GF-D8 (cell line): ENCODE results near the gene MRPL52.
"Not testable (repeated sequence)": the region's sequence is repeated elsewhere in the genome, so short reads cannot be mapped to it uniquely, and the experiment has no call there.

Experiments used
- DNase-seq: peaks from one replicate; lab custom pipeline; 2025; lab: John Stamatoyannopoulos, UW

Gene MRPL52

DNA sequence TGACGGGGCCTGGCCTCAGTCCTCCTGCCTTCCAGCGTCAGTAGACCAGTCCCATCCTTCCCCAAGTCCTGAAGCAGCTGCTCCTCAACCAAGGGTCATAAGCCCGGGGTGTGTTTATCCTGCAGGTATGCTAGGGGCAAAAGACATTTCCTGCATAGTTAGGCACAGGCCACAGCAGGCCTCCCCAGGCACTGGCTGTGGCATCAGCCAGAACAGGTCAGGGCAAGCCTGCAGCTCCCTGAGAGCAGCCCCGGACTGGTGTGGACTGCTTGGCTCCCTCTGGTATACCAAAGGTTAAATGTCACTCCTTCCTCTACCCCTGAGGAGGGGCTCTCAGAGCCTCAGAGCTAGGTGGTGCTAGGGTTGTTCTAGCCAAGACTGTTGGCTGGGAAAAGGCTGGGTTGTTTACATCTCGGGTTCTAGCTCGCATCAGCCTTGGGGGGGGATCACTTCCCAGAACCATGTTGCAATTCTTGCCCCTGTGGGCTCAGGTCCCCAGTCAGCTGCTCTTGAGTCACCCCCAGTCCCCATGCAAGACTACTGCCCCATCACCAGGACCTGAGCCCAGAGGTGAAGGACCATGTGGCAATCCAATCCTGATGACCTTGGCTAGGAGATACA, 9.6 kb downstream of the MRPL52 start:
- DNase-seq: no peak

DNA sequence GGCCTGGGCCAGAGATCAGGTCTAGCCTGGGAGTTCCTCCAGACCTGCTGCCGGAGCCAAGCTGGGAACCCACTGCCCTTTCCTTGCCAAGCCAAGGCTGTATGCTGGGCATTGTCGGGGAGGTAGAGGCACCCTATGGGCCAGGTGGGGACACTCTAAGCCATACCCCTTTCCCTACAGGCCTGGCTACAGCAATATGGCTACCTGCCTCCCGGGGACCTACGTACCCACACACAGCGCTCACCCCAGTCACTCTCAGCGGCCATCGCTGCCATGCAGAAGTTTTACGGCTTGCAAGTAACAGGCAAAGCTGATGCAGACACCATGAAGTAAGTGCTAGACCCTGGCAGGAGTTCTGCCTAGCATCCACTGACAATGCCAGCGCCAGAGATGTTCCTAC, 11.6 kb downstream of the MRPL52 start:
- DNase-seq: no peak

- DNase-seq: no peak
Measured at GRCh38 chr14:22841769-22842168, 12.1 kb downstream of the MRPL52 start.

- DNase-seq: no peak
Measured at GRCh38 chr14:22842211-22843122, 12.8 kb downstream of the MRPL52 start.

DNA sequence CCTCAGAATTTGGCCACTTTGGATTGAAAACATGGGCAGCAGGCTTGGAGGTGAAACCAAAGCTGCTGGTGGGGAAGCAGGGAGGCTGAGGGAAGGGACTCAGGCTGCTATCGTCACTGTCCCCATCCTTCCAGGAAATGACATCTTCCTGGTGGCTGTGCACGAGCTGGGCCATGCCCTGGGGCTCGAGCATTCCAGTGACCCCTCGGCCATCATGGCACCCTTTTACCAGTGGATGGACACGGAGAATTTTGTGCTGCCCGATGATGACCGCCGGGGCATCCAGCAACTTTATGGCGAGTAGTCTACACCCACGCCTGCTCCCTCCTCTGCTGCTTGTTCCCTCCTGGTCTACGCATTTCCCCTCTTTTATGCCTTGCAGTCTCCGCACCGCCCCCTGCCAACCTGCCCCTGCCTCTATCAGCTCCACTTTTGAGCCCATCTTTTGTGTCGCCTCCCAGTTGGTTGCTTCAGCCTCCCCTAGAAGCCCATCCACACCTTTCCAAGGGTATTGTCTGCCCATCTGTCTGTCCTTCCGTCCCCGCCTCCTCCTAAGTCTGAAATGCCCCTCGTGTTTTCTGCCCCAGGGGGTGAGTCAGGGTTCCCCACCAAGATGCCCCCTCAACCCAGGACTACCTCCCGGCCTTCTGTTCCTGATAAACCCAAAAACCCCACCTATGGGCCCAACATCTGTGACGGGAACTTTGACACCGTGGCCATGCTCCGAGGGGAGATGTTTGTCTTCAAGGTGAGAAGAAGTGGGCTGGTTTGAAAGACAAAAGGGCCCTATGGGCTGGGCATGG, 13.6 kb downstream of the MRPL52 start:
- DNase-seq: no peak

DNA sequence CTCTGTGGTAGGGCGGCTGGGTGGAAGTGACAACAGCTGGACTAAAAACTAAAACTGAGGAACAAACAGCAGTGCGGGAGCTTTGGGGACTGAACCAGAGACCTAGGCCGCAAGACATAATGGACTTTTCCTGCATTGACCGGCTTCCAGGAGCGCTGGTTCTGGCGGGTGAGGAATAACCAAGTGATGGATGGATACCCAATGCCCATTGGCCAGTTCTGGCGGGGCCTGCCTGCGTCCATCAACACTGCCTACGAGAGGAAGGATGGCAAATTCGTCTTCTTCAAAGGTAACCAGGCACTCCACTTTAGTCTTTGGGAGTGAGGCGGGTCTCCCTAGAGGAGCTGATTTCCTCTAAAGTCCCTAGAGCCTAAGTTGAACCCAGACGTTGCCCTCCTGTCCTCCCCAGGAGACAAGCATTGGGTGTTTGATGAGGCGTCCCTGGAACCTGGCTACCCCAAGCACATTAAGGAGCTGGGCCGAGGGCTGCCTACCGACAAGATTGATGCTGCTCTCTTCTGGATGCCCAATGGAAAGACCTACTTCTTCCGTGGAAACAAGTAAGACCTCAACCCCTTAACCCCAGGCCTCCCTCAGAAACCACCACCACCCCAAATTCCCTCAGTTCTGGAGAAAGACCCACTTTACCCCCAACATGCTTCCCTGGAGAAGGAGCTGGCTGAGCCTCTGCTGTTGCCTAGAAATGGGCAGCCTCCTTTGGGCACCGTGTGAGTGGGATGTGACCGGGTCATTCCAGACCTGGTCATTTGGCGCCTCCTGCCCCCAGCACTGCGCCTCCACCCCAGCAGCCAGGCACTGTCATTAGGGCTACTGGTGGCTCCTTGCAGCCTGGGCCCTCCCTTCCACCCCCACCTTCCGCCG, 14.8 kb downstream of the MRPL52 start:
- DNase-seq: no peak

GRCh38 chr14:22845103-22845394, 15.4 kb downstream of the MRPL52 start:
- DNase-seq: no peak

- DNase-seq: no peak
Measured at GRCh38 chr14:22845821-22846625, 16.3 kb downstream of the MRPL52 start.

DNA sequence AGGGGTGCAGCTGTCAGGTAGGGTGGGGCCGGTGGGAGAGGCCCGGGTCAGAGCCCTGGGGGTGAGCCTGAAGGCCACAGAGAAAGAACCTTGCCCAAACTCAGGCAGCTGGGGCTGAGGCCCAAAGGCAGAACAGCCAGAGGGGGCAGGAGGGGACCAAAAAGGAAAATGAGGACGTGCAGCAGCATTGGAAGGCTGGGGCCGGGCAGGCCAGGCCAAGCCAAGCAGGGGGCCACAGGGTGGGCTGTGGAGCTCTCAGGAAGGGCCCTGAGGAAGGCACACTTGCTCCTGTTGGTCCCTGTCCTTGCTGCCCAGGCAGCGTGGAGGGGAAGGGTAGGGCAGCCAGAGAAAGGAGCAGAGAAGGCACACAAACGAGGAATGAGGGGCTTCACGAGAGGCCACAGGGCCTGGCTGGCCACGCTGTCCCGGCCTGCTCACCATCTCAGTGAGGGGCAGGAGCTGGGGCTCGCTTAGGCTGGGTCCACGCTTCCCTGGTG, 17.2 kb downstream of the MRPL52 start:
- DNase-seq: no peak

DNA sequence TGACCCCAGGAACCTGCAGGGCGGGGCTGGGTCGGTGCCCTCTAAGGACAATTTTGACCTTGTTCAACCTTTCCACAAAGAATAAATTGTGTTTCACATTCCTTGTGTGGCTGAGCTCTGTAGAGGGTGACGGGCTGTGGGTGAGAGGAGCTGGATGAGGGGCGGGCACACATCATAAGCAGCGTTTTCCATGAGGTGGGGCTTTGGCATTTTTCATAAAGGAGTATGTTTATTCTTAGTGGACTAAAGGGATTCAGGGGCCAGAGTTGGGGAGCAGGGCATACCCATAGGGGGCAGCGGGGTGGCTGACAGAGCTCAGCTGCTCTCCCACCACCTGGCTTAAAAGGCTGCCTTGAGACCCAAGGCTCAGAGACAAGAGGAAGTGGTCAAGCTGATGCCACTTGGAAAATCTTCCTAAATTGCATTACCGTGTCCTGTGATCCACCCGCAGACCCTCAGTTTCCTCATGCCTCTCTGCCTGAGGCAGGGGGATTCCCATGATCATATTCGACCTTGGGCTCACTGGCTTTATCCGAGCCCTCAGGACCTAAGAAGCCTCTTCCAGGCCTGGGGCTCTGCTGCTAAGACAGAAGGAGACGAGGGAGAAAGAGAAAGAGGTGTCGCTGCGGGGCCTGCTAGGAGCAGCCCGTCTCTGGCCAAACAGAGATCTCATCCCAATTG, 18.1 kb downstream of the MRPL52 start:
- DNase-seq: no peak

- no peak for DNase-seq
Measured at GRCh38 chr14:22848351-22849164, 18.9 kb downstream of the MRPL52 start.

DNA sequence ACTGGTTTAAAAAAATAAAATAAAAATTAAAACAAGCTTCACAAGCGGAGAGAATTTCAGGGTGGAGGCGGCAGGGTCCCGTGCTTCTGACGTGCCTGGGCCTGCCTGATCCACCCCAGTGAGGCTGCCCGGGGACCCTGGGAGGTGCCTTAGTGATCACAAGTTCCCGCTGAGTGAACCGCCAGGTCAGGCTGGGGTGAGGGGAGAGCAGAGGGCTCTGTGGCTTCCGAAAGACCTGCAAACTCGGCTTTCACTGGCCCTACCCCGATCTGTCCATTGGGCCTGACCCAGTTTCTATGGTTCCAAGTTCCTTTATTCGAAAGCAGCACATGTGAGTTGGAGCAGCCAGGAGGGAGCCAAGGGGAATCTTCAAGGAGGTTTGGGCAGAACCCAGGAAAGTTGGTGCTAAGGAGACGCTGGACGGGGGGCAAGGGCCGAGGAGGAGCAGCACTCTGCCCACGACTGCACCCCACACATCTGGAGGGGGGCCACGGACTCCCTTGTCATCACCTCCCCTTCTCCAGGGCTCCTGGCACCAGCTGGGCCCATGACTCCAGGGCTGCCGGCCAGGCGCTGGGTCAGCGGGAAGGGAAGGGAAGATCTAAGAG, 19.6 kb downstream of the MRPL52 start:
- no peak for DNase-seq

DNA sequence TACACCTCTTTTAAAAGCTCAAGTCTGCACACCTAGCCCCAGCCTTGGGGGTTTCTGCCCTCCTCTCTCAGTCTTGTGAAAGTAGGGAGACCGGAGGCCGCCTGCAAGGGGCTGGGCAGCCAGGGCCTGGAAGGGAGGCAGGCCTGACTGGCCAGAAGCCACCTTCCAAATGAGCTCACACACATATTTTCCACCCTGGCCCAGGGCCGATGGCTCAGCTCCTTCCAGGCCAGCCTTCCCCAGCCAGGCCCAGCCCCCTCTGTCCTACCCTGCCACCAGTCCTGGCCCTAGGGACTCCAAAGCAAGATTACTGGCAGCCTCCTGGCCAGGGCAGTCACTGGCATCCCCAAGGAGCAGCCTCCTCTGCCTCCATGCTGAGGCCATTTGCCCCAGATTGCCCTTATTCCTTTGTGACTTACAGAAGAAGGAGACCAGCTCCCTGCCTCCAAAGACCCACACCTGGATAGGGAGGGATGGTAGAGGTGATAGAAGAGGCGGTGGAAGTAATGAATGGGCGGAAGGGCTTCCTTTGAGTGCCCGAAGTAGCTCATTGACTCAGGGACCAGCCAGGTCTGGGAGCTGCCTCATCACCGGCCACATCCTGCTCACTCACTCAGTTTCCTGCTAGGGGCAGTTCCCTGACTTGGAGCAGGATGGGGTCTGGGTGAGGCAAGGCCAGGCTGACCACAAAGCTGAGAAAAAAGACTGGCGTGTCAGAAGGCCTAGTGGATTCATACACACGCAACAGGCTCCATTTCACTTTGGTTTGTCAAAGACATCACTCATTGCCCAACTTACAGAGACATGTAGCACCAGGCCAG, 21.5 kb downstream of the MRPL52 start:
- DNase-seq: peak; percentile 48

DNA sequence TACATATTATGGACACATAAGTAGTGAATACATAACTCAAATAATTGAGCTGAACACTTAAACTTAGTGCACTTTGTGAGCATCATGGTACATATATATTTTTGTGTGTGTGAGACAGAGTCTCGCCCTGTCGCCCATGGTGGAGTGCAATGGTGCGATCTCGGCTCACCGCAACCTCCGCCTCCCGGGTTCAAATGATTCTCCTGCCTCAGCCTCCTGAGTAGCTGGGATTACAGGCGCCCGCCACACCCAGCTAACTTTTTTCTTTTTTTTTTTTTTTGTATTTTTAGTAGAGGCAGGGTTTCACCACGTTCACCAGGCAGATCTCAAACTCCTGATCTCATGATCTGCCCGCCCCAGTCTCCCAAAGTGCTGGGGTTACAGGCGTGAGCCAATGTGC, 22.5 kb downstream of the MRPL52 start:
- DNase-seq: not testable (repeated sequence)

- no peak for DNase-seq
Measured at GRCh38 chr14:22852599-22852939, 22.9 kb downstream of the MRPL52 start.

- DNase-seq: peak; percentile 39
Measured at GRCh38 chr14:22852940-22853767, 23.5 kb downstream of the MRPL52 start.

GRCh38 chr14:22854296-22854695, 24.6 kb downstream of the MRPL52 start:
- not testable (repeated sequence) for DNase-seq
